Body of pancreas (tissue), 4 donors: ENCODE results near the gene RNF14. TPM values are rescaled to one million over a fixed set of nuclear protein-coding genes. Genes with fewer than 3 reads are reported as not detected.

Experiments used
- ATAC-seq: fragments of 150-250 bp; one replicate; pipeline ENCODE4 v1.9.1; 2016
- DNase-seq, 4 donors: peaks; one replicate each; pipeline ENCODE4 v3.0.0-alpha.2; 2019
- H3K27ac ChIP-seq, 4 donors: fragments of 200-600 bp; sonication (generic); 1 replicate in 3 of 4; 2 replicates in 1 of 4; pipeline versions ENCODE4 v1.5.1 to v1.6.1; 2016 to 2019; ENCODE audit warnings: mild to moderate bottlenecking in 1 of 4, mixed read lengths in 1 of 4, moderate library complexity in 1 of 4
- H3K27me3 ChIP-seq, 2 donors: fragments of 200-600 bp; sonication (generic); one replicate each; pipeline ENCODE4 v1.6.0; 2016; ENCODE audit warnings: mild to moderate bottlenecking in 1 of 2
- H3K36me3 ChIP-seq, 2 donors: fragments of 200-600 bp; sonication (generic); replicated peaks in 1 of 2; 2 replicates each; pipeline ENCODE4 v1.5.1; 2016; ENCODE audit warnings: low read depth in 2 of 2; ENCODE audit not compliant: insufficient read depth in 1 of 2
- H3K4me1 ChIP-seq: fragments of 200-600 bp; sonication (generic); one replicate; pipeline ENCODE4 v1.6.0; 2016
- H3K4me3 ChIP-seq, 2 donors: fragments of 200-600 bp; sonication (generic); 1 replicate in 1 of 2; 2 replicates in 1 of 2; pipeline ENCODE4 v1.5.1; 2016 to 2019
- H3K9me3 ChIP-seq, 3 donors: fragments of 200-600 bp; sonication (generic); 1 replicate in 2 of 3; 2 replicates in 1 of 3; pipeline ENCODE4 v1.5.1; 2016
- POLR2A ChIP-seq, 3 donors: fragments of 450-650 bp; IDR thresholded peaks; one replicate each; pipeline ENCODE4 v1.6.1; 2016; ENCODE audit warnings: antibody characterized with exemption in 3 of 3, mild to moderate bottlenecking in 2 of 3
- WGBS, 2 donors: methylation state at CpG; one replicate each; pipeline ENCODE4 v1.1.5; 2017; 5-methylcytosine and 5-hydroxymethylcytosine counted together
- intact Hi-C: fragments of 100-400 bp; cut with DNase I; formaldehyde crosslinking; loops from one replicate; pipeline ENCODE4 v1.15.1; 2023
- total RNA-seq, 2 donors: library from RNA; depleted of rRNA; stranded (reverse); fragments of >200 nt; gene quantifications; one replicate each; pipeline ENCODE4 v1.1.0, GENCODE V29; 2016
- TF ChIP-seq, protein P1 (sequence below), 7 experiments: fragments of 450-650 bp in 4 of 7; fragments of 200-600 bp in 3 of 7; sonication (generic) in 3 of 7; IDR thresholded peaks; one replicate each; pipeline ENCODE4 v1.5.1; 2016 to 2019; ENCODE audit warnings: antibody characterized with exemption in 7 of 7

RNF14 gene
- total RNA-seq, 2 donors from 2014 or later = 29.3 to 44.2 TPM

DNA sequence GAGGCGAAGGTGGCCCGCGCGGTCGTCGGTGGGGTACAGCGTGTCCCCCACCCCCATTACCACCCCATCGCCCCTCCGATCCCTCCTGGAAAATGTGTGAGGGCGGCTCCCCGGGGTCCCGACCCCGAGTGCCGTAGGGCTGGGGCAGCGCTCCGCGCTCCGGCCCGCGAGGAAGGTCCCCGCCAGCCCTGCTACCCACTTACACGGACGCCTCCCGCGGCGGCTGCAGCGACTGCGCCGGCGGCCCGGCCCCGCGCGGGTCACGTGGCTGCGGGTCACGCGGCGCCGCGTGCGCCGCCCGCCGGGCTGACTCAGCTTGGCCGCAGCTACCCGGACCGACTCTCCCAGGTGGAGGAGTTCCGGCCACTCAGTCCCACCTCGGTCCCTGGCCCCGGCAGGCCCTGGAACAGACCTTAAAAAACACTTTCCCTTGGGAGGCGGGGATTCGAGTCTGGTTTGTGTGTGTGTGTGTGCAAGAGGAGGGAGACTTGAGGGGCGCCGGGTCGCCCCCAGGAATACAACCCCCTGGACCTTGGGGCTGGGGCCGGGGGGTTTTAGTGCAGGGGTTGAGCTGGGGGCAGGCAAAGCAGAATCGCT, 44.0 kb downstream of the RNF14 start, which contains the start of gene GNPDA1:
Gene GNPDA1 (minus strand): TSS at position 236 of the 597 bp plus-strand sequence. CDS start 992 bp downstream, outside the sequence.
- H3K36me3 ChIP-seq = no peaks in the 10 kb centered on the region
- 0 to 1% methylated on average over 11 to 34 of the region's 58 CpGs for WGBS, 2 donors
- peak; percentile 94 for ATAC-seq

DNA sequence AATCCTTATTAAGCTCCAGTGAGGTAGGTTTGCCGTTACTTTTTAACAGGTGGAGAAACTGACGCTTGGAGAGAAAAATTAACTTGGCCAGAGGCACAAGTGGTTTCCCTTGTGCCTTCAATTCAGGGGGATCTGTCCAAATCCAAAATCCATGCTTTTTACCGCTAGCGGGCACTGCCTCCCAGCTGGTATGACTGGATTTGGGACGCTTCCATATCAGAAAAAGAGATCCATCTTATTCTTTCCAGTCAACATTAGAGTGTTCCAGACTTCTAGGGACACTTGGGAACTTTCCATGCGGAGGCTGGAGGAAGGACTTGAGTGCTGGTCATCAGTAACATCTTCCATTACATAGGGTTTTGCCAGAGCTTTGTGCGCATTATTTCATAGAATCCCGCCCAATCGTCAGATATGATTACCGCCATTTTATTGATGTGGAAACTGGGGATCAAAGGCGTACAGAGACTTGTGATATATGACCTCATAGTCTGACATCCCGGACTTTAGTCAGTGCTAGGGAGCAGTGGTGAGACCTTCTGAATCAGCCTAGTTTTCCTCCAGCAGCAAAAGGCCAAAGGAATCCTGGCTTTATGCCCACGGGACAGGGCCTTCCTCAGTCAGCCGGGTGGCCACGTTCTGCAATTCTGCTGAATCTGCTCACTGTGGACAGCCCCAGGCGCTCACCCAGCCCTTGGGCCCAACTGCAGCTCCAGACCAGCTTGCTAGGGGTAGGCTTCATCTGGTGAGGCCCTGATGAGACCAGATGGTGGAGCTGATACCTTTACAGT, 45.0 kb downstream of the RNF14 start:
- Histone ChIP-seq H3K27me3 (no peaks in the 10 kb centered on the region), H3K9me3 (no peaks in the 10 kb centered on the region), H3K4me1 (peaks cover 27% of the 10 kb centered on the region), H3K36me3 (no peaks in the 10 kb centered on the region), H3K4me3 (no peak overlapping the region), H3K27ac (peak overlapping the region in 2 of 4 donors; percentile 72 to 87)
- DNase-seq (peak; percentile 32 to 62 (median 40)), ATAC-seq (no peak)
- WGBS, 2 donors = 82 to 83% methylated on average over 16 of the region's 16 CpGs
- TF ChIP-seq POLR2A (IDR thresholded peaks at IDR 0.05) = no peak
- TF ChIP-seq, protein P1, sequence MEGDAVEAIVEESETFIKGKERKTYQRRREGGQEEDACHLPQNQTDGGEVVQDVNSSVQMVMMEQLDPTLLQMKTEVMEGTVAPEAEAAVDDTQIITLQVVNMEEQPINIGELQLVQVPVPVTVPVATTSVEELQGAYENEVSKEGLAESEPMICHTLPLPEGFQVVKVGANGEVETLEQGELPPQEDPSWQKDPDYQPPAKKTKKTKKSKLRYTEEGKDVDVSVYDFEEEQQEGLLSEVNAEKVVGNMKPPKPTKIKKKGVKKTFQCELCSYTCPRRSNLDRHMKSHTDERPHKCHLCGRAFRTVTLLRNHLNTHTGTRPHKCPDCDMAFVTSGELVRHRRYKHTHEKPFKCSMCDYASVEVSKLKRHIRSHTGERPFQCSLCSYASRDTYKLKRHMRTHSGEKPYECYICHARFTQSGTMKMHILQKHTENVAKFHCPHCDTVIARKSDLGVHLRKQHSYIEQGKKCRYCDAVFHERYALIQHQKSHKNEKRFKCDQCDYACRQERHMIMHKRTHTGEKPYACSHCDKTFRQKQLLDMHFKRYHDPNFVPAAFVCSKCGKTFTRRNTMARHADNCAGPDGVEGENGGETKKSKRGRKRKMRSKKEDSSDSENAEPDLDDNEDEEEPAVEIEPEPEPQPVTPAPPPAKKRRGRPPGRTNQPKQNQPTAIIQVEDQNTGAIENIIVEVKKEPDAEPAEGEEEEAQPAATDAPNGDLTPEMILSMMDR (IDR thresholded peaks at IDR 0.05) = no peak
- intact Hi-C loops = no loop called here

More for the DNA sequence above, 44.0 kb downstream of the RNF14 start, which contains the start of gene GNPDA1:
- intact Hi-C loops = no loop called here
- Histone ChIP-seq H3K27me3 (no peaks in the 10 kb centered on the region), H3K27ac (peak within 1 kb of the TSS; percentile 72 to 87 (median 80)), H3K9me3 (no peaks in the 10 kb centered on the region), H3K4me3 (peak within 1 kb of the TSS; percentile 8 to 30), H3K4me1 (peaks cover 27% of the 10 kb centered on the region)
- TF ChIP-seq POLR2A (IDR thresholded peaks at IDR 0.05) = peak; percentile 58 to 88 (median 79)
- TF ChIP-seq, protein P1 (IDR thresholded peaks at IDR 0.05) = peak in 4 of 7 experiments; percentile 12 to 57 (median 36)
- DNase-seq = peak; percentile 86 to 89 (median 88)

DNA sequence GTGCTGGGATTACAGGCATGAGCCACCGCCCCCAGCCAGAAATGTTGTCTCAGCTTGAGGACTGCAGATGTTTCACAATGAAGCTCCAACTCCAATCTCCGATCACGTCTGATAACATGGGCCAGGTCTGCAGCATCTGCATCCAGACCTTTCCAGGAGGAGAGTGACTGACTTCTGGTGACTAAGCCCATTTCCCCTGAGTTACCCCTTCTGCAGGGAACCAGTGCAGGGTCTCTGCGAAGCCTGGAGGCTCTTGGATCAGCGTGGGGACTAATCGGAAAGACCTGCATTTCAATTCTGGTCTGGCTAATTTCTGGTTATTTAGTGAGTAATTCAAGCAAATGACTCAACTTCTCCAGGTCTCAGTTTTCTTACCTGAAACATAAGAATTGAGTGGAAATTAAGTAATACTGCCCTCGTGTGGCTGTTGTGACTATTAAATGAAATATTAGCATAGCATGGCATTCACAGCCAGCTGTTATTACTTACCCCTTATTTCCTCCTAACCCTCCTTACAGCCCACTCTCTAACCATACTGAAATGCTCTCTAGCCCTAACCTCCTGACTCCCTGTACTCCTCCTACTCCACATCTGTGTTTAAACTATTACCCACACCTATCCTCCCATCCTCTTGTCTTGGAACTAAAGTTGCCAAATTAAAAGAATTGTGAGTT, 46.1 kb downstream of the RNF14 start:
- 36 to 40% methylated on average over 7 of the region's 7 CpGs for WGBS, 2 donors
- no peaks in the 10 kb centered on the region for H3K9me3 ChIP-seq
- peak overlapping the region in 3 of 4 donors; percentile 34 to 87 (median 50) for H3K27ac ChIP-seq
- intact Hi-C loops = no loop called here
- DNase-seq (peak; percentile 33 to 67 (median 48)), ATAC-seq (peak; percentile 29)
- H3K36me3 ChIP-seq = no peaks in the 10 kb centered on the region
- H3K4me1 ChIP-seq = peaks cover 27% of the 10 kb centered on the region
- H3K4me3 ChIP-seq = no peak overlapping the region
- TF ChIP-seq, protein P1 (IDR thresholded peaks at IDR 0.05) = peak; percentile 24 to 80 (median 69)
- TF ChIP-seq POLR2A (IDR thresholded peaks at IDR 0.05) = no peak
- no peaks in the 10 kb centered on the region for H3K27me3 ChIP-seq

DNA sequence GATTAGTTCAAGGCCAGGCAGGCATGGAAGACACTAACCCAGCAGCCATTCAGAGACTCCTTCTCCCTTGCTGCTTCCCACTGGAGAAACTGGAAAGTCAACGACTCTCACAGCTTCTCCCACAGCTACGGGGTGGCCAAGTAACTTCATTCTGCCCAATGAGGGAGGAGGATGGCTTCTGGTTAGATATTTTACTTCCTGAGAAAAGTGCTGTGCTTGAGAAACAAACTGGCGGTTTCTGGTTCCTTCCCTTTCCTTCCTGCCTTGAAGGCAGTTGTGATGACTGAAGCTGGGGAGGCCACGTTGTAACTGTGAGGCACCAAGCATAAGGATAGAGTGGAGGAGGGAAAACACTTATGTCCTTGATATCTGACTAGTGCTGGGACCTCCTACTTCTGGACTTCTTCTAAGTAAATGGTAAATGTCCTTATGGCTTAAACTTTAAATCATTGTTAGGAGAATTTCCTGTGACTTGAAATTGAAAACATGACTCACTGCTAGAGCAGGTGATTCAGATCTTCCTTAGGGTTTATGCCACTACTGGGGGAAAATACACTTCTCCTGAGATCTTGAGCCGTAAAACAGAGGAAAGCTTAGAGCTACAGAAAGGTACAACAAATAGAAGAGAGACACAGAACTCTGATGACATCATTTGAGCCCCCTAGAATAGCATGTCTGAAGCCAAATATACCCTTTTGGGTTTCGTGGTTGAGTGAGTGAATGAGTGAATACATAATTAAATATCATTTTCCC, 47.1 kb downstream of the RNF14 start:
- 73 to 86% methylated on average over 6 of the region's 6 CpGs for WGBS, 2 donors
- no peak overlapping the region for H3K4me3 ChIP-seq
- ATAC-seq = no peak
- no peak for TF ChIP-seq POLR2A (IDR thresholded peaks at IDR 0.05)
- intact Hi-C loops = no loop called here
- peak overlapping the region in 1 of 4 donors; percentile 51 for H3K27ac ChIP-seq
- H3K9me3 ChIP-seq = no peaks in the 10 kb centered on the region
- H3K36me3 ChIP-seq = no peaks in the 10 kb centered on the region
- peaks cover 27% of the 10 kb centered on the region for H3K4me1 ChIP-seq
- H3K27me3 ChIP-seq = no peaks in the 10 kb centered on the region
- peak in 1 of 4 donors; percentile 25 for DNase-seq
